ENCODE results near the gene USHBP1. TPM values are rescaled to one million over a fixed set of nuclear protein-coding genes. Genes with fewer than 3 reads are reported as not detected.

The USHBP1 gene
- total RNA-seq, 1 donor from 2014 or later = 20.4 TPM

DNA sequence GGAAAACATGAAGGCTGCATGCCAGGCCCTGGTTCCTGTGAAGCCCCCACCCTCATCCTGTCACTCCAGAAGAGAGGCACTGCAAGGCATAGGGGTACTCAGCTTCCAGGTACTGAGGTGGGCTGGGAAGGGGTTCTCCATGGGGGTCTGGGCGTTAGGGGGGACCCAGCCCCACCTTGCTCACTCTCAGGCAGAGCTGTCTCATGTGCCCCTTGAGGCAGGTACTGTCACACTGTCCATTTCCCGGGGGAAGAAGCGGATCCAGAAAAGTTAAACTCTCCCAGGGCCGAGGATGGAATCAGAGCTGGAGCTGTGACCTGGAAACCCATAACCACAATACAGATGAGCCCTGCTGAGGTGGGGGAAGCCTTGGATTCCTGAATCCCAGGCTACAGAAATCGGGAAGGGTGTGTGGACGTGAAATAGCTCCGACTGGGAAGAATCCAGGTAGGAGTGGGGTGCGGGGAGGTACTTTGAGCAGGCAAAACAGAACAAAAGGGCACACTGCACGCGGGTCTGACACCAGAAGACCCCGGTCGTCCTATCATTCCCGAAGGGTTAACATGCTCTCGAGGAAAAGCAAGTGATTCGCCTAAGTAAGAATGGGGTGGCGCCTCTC, 49.9 kb downstream of the USHBP1 start:
- H3K4me1 ChIP-seq = peaks cover 15% of the 10 kb centered on the region
- H3K36me3 ChIP-seq = peaks cover 0 to 28% of the 10 kb centered on the region in 2 donors
- H3K4me3 ChIP-seq = peak overlapping the region; percentile 74 to 82
- DNase-seq (ENCODE audit: extremely low spot score in 2 of 2) = no peak
- no peaks in the 10 kb centered on the region for H3K9me3 ChIP-seq
- H3K27me3 ChIP-seq = no peaks in the 10 kb centered on the region
- H3K27ac ChIP-seq = peak overlapping the region; percentile 92
- TF ChIP-seq CTCF (IDR thresholded peaks at IDR 0.05) (no peak), POLR2AphosphoS5 (IDR thresholded peaks at IDR 0.05; ENCODE audit: insufficient read depth in 1 of 2, low read depth in 1 of 2) (no peak)
- intact Hi-C loops (cut with DNase I) = no loop called here

DNA sequence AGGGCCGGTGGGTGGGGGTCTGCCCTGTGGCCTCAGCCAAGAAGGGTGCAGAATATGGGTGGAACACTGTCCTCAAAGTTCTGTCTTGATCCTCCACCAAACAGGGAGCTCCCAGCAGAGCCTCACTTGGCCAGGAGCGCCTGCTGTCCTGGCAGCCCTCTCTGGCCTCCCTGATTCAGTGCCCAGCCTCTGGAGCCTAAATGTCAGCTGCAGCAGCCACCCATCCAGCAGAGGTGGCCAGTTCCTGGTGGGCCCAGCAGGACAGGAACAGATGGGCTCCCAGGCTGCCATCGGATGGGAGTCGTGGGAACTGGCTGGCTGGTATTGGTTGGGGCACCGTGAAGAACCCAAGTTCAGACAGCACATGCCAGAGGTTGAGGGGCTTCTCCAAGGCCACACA, 51.2 kb downstream of the USHBP1 start:
- H3K36me3 ChIP-seq = peaks cover 0 to 40% of the 10 kb centered on the region in 2 donors
- H3K4me1 ChIP-seq = peaks cover 15% of the 10 kb centered on the region
- H3K27ac ChIP-seq = no peak overlapping the region
- H3K27me3 ChIP-seq = no peaks in the 10 kb centered on the region
- no peak for DNase-seq (ENCODE audit: extremely low spot score in 2 of 2)
- intact Hi-C loops (cut with DNase I) = no loop called here
- no peaks in the 10 kb centered on the region for H3K9me3 ChIP-seq
- TF ChIP-seq CTCF (IDR thresholded peaks at IDR 0.05) = no peak
- no peak for TF ChIP-seq POLR2AphosphoS5 (IDR thresholded peaks at IDR 0.05; ENCODE audit: insufficient read depth in 1 of 2, low read depth in 1 of 2)
- TF ChIP-seq POLR2A (IDR thresholded peaks at IDR 0.05) = no peak
- H3K4me3 ChIP-seq = no peak overlapping the region

DNA sequence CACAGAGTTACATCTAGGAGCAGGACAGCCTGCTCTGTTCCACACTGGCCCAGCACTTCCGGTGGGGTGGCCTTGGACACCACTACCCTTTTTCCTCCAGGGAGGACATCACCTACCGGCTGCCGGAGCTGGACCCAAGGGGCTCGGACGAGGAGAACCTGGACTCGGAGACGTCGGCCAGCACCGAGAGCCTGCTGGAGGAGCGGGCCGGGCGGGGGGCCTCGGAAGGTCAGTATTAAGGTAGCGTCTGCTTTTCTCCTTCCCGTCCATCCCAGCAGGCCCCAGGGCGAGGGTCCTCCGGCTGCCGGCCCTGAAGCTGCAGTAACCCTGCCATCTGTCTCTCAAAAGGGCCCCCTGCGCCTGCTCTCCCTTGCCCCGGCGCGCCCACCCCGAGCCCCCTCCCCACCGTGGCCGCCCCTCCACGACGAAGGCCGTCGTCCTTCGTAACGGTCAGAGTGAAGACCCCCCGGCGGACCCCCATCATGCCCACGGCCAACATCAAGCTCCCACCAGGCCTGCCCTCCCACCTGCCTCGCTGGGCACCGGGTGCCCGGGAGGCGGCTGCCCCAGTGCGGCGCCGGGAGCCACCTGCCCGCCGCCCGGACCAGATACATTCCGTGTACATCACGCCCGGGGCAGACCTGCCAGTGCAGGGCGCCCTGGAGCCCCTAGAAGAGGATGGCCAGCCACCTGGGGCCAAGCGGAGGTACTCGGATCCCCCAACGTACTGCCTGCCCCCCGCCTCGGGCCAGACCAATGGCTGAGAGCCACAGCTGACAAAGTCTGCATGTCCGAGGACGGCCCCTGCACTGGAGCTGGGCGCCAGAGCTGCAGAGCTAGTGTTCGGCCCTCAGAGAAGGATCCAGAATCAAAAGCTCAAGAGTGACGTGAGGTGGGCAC, 52.7 kb downstream of the USHBP1 start:
- Histone ChIP-seq H3K36me3 (peaks cover 0 to 29% of the 10 kb centered on the region in 2 donors), H3K9me3 (no peaks in the 10 kb centered on the region), H3K4me1 (peaks cover 15% of the 10 kb centered on the region), H3K4me3 (no peak overlapping the region), H3K27ac (no peak overlapping the region), H3K27me3 (no peaks in the 10 kb centered on the region)
- DNase-seq (ENCODE audit: extremely low spot score in 2 of 2) = no peak
- intact Hi-C loops (cut with DNase I) = no loop called here
- TF ChIP-seq POLR2A (IDR thresholded peaks at IDR 0.05) (no peak), CTCF (IDR thresholded peaks at IDR 0.05) (no peak), POLR2AphosphoS5 (IDR thresholded peaks at IDR 0.05; ENCODE audit: insufficient read depth in 1 of 2, low read depth in 1 of 2) (no peak)

DNA sequence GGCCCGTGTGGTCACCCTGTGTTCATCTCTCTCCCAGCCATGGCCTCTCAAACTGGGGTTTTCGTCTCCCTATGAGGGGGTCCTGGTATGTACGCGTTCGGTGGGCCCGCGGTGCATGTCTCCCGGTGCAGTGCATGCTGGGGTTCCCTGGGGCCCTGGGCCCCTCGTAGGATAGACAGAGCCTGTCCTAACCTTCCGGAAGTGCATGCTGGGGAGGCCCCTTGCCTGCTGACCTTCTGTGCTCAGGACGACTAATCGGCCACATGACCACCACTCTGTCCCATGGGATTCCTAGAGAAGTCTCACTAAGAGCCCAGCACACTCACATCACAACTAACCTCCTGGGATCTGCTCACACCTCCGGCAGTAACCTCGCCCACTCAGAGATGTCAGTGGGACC, 54.2 kb downstream of the USHBP1 start:
- no peaks in the 10 kb centered on the region for H3K27me3 ChIP-seq
- no peak overlapping the region for H3K27ac ChIP-seq
- peaks cover 7% of the 10 kb centered on the region for H3K4me1 ChIP-seq
- TF ChIP-seq POLR2AphosphoS5 (IDR thresholded peaks at IDR 0.05; ENCODE audit: insufficient read depth in 1 of 2, low read depth in 1 of 2) = no peak
- no peak for TF ChIP-seq POLR2A (IDR thresholded peaks at IDR 0.05)
- TF ChIP-seq CTCF (IDR thresholded peaks at IDR 0.05) = no peak
- no peak for DNase-seq (ENCODE audit: extremely low spot score in 2 of 2)
- H3K36me3 ChIP-seq = peaks cover 0 to 37% of the 10 kb centered on the region in 2 donors
- intact Hi-C loops (cut with DNase I) = no loop called here
- H3K4me3 ChIP-seq = no peak overlapping the region
- H3K9me3 ChIP-seq = no peaks in the 10 kb centered on the region

Data from vagina (tissue), 2 donors.